Measurements from ENCODE around the gene CPAMD8.

The CPAMD8 gene

GRCh38 chr19:16872728-16873127 is 153.9 kb downstream of the CPAMD8 start:
- no peak for DNase-seq (ENCODE audit: low spot score)

DNA sequence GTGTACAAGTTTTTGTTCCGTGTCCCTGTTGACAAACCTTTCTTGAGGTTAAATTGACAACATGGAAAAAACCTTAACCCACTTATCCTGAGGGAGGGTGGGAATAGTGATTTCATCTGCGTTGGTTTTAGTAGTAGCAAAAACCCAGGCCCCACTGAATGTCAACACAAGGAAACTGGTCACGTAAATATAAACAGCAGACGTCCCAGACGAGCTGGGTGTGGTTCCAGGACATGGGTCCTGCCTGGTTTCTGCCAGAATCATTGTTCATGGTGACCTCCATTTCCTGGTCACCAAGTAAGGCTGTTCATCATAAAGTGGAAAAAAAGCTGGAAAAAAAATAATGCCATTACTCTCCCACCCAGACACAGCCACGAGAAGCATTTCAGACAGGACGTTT is 154.7 kb downstream of the CPAMD8 start:
- DNase-seq (ENCODE audit: low spot score): no peak

- no peak for DNase-seq (ENCODE audit: low spot score)
These were observed 157.2 kb downstream of the CPAMD8 start for GRCh38 chr19:16869331-16869972.

GRCh38 chr19:16868423-16869130 is 158.0 kb downstream of the CPAMD8 start:
- DNase-seq (ENCODE audit: low spot score): no peak

- DNase-seq (ENCODE audit: low spot score): no peak
These were observed 159.4 kb downstream of the CPAMD8 start for GRCh38 chr19:16867211-16867610.

- DNase-seq (ENCODE audit: low spot score): no peak
These were observed 163.7 kb downstream of the CPAMD8 start for GRCh38 chr19:16862826-16863415.

GRCh38 chr19:16861834-16862233 is 164.8 kb downstream of the CPAMD8 start:
- no peak for DNase-seq (ENCODE audit: low spot score)

DNA sequence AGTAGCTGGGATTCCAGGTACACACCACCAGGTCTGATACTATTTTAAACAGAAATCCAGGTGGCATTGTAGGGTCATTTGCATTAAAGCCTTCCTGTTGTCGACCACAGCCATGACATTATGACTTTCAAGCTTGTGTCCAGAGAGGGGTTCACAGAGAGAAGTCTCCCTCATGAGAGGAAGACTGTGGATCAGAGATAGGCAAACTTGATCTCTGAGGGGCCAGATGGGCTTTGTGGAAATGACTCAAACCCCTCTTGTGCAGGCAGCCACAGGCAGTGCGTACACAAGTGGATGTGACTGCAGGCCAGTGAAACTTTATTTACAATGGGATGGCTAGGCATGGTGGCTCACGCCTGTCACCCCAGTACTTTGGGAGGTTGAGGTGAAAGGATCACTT is 165.6 kb downstream of the CPAMD8 start:
- no peak for DNase-seq (ENCODE audit: low spot score)

GRCh38 chr19:16860118-16860517 is 166.5 kb downstream of the CPAMD8 start:
- DNase-seq (ENCODE audit: low spot score): no peak

DNA sequence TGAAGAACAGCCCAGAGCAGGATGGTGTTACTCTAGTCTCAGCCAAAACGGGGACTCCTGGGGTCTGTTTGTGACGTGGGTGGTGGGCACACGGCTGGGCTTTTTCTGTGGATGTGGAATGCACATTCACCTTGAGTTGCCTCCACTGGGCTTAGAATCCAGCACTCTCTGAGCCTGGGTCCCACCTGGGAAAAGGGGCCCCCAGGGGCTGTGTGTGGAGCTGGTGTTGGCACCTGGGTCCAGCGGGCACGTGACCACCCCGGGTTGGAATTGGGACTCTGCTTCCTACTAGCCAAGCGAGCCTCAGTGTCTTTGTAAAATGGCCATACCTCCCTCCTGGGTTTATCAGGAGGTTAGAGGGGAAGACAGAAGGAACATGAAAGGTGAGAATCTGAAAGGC is 167.0 kb downstream of the CPAMD8 start:
- no peak for DNase-seq (ENCODE audit: low spot score)

- no peak for DNase-seq (ENCODE audit: low spot score)
These were observed 170.5 kb downstream of the CPAMD8 start for GRCh38 chr19:16856091-16856490.

- no peak for DNase-seq (ENCODE audit: low spot score)
These were observed 173.5 kb downstream of the CPAMD8 start for GRCh38 chr19:16853066-16853465.

- no peak for DNase-seq (ENCODE audit: low spot score)
These were observed 175.4 kb downstream of the CPAMD8 start for GRCh38 chr19:16851031-16851712.

- DNase-seq (ENCODE audit: low spot score): no peak
These were observed 176.5 kb downstream of the CPAMD8 start for GRCh38 chr19:16850133-16850532.

GRCh38 chr19:16849168-16849567 is 177.4 kb downstream of the CPAMD8 start:
- DNase-seq (ENCODE audit: low spot score): no peak

DNA sequence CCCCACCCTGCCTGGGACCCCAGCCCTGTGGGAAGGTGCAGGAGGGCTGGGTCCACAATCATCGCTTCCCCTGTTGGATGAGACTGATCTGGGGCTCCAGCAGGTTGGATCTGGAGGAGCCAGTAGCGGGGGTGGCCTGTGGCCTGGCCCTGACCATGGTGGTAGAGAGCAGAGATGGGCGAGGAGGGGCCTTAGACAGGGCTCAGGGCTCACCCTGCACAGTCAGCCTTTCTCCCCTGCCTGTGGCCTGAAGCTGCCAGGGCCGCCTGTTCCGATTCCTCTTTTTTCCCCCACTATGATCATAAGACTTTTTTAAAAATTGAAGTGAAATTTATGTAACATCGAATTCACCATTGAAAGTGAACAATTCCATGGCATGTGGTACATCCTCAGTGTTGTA is 179.2 kb downstream of the CPAMD8 start:
- DNase-seq (ENCODE audit: low spot score): no peak

- DNase-seq (ENCODE audit: low spot score): no peak
These were observed 179.7 kb downstream of the CPAMD8 start for GRCh38 chr19:16846901-16847300.
